Activated CD4-positive, alpha-beta T cell treated with anti-CD3 and anti-CD28 coated beads, Interleukin-2, amount 10 ng/mL, durations not matched to agents 7 days and 5 days (primary cell): Measurements from ENCODE around the gene GSTA4. TPM values are rescaled to one million over a fixed set of nuclear protein-coding genes. Genes with fewer than 3 reads are reported as not detected.
"Not testable (repeated sequence)": the region's sequence is repeated elsewhere in the genome, so short reads cannot be mapped to it uniquely, and the experiment has no call there.

ENCODE experiments used
- CTCF ChIA-PET: fragments of 350-600 bp; sonication (Branson Sonifier 250); formaldehyde crosslinking; loops from one replicate; lab custom pipeline; 2021; ENCODE audit warnings: antibody characterized with exemption; lab: Charles Lee
- POLR2A ChIA-PET: fragments of 350-600 bp; sonication (Branson Sonifier 250); formaldehyde crosslinking; loops from one replicate; lab custom pipeline; 2021; ENCODE audit warnings: antibody characterized with exemption; lab: Charles Lee
- DNase-seq: peaks from one replicate; pipeline ENCODE4 v3.0.0-alpha.2; 2020
- H3K27ac Mint-ChIP-seq: one replicate; pipeline ENCODE4 v1.8.0; 2021; ENCODE audit warnings: mild to moderate bottlenecking, moderate library complexity, mixed read lengths
- H3K27me3 Mint-ChIP-seq: one replicate; pipeline ENCODE4 v1.8.0; 2021; ENCODE audit warnings: mixed read lengths
- H3K36me3 Mint-ChIP-seq: one replicate; pipeline ENCODE4 v1.8.0; 2021; ENCODE audit warnings: low read depth, mixed read lengths
- H3K4me1 Mint-ChIP-seq: one replicate; pipeline ENCODE4 v1.8.0; 2021; ENCODE audit warnings: mixed read lengths
- H3K4me3 Mint-ChIP-seq: one replicate; pipeline ENCODE4 v1.8.0; 2021; ENCODE audit warnings: mild to moderate bottlenecking, moderate library complexity, mixed read lengths
- H3K9me3 Mint-ChIP-seq: one replicate; pipeline ENCODE4 v1.8.0; 2021; ENCODE audit warnings: mixed read lengths
- total RNA-seq, 2 experiments: library from RNA; stranded (reverse); gene quantifications; one replicate each; pipeline ENCODE4 v1.2.3, GENCODE V29; 2021

GSTA4 gene
- total RNA-seq, 2 experiments from 2014 or later = 4.8 to 6.1 TPM

GRCh38 chr6:53009056-53009455 is 14.0 kb upstream of the GSTA4 start:
- no peak overlapping the region for H3K27ac Mint-ChIP-seq
- H3K4me3 Mint-ChIP-seq = no peak overlapping the region
- H3K36me3 Mint-ChIP-seq = peaks cover 43% of the 10 kb centered on the region
- no peaks in the 10 kb centered on the region for H3K9me3 Mint-ChIP-seq
- H3K4me1 Mint-ChIP-seq = no peaks in the 10 kb centered on the region
- ChIA-PET POLR2A (no interaction called here), CTCF (interaction anchor here (0.8 kb wide), 1 partner anchor 15 kb away, joined by 5 read pairs; no protein-coding TSS in a partner anchor)
- DNase-seq = no peak
- H3K27me3 Mint-ChIP-seq = no peaks in the 10 kb centered on the region

DNA sequence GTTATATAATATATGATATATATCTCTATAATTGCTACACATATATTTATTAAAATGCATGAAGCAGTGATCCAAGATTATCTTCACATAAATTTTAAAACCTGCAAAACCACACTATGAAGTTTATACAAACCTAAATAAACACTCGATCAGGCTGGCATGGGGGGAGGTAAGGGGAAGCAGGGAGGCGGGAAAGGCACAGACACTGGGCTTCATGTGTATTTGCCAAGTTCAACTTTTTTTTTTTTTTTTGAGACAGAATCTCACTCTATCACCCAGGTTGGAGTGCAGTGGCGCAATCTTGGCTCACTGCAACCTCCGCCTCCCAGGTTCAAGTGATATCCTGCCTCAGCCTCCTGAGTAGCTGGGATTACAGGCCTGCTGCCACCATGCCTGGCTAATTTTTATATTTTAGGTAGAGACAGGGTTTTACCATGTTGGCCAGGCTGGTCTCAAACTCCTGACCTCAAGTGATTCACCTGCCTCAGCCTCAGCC is 13.2 kb upstream of the GSTA4 start:
- H3K27ac Mint-ChIP-seq, H3K27me3 Mint-ChIP-seq, H3K4me1 Mint-ChIP-seq, DNase-seq, POLR2A ChIA-PET, H3K9me3 Mint-ChIP-seq, H3K4me3 Mint-ChIP-seq: not testable (repeated sequence)
- H3K36me3 Mint-ChIP-seq = peaks cover 46% of the 10 kb centered on the region
- CTCF ChIA-PET = interaction anchor here (0.8 kb wide), 1 partner anchor 14 kb away, joined by 5 read pairs; no protein-coding TSS in a partner anchor

GRCh38 chr6:53005663-53006250 is 10.7 kb upstream of the GSTA4 start:
- no peaks in the 10 kb centered on the region for H3K4me1 Mint-ChIP-seq
- peaks cover 36% of the 10 kb centered on the region for H3K36me3 Mint-ChIP-seq
- ChIA-PET POLR2A (no interaction called here), CTCF (interaction anchor here (1.2 kb wide), 1 partner anchor 9 kb away, joined by 3 read pairs; no protein-coding TSS in a partner anchor)
- H3K27me3 Mint-ChIP-seq = no peaks in the 10 kb centered on the region
- no peak for DNase-seq
- no peak overlapping the region for H3K27ac Mint-ChIP-seq
- H3K9me3 Mint-ChIP-seq = no peaks in the 10 kb centered on the region
- H3K4me3 Mint-ChIP-seq = no peak overlapping the region

DNA sequence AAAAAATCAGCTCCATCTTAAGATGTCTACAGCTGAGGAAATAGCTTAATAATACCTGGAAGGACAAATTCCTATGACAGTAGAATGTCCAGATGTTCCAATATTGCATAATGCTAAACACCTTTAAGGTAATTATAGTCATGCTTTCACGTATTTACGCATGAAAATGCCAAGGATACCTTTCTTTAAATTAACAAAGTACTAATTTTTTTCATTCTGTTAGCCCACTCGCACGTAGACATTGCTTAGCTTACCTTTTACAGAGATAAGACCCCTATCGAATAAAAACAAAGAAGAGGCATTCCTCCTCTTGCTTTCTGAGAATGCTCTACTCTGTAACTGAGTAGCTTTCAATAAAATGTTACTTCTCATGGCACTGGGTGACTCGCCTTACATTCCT is 4.4 kb upstream of the GSTA4 start:
- DNase-seq = no peak
- Mint-ChIP-seq H3K4me1 (peaks cover 18% of the 10 kb centered on the region), H3K27me3 (peaks cover 11% of the 10 kb centered on the region), H3K9me3 (no peaks in the 10 kb centered on the region), H3K4me3 (no peak overlapping the region), H3K27ac (no peak overlapping the region), H3K36me3 (peaks cover 4% of the 10 kb centered on the region)
- CTCF ChIA-PET = no interaction called here
- POLR2A ChIA-PET = no interaction called here

- Mint-ChIP-seq H3K27ac (no peak overlapping the region), H3K4me3 (no peak overlapping the region), H3K27me3 (peaks cover 11% of the 10 kb centered on the region), H3K36me3 (no peaks in the 10 kb centered on the region), H3K4me1 (peaks cover 20% of the 10 kb centered on the region), H3K9me3 (no peaks in the 10 kb centered on the region)
- ChIA-PET CTCF (interaction anchor here (1.2 kb wide), 1 partner anchor 49 kb away, joined by 3 read pairs; no protein-coding TSS in a partner anchor), POLR2A (no interaction called here)
- no peak for DNase-seq
Observed at GRCh38 chr6:52998603-52999002, 3.5 kb upstream of the GSTA4 start.

DNA sequence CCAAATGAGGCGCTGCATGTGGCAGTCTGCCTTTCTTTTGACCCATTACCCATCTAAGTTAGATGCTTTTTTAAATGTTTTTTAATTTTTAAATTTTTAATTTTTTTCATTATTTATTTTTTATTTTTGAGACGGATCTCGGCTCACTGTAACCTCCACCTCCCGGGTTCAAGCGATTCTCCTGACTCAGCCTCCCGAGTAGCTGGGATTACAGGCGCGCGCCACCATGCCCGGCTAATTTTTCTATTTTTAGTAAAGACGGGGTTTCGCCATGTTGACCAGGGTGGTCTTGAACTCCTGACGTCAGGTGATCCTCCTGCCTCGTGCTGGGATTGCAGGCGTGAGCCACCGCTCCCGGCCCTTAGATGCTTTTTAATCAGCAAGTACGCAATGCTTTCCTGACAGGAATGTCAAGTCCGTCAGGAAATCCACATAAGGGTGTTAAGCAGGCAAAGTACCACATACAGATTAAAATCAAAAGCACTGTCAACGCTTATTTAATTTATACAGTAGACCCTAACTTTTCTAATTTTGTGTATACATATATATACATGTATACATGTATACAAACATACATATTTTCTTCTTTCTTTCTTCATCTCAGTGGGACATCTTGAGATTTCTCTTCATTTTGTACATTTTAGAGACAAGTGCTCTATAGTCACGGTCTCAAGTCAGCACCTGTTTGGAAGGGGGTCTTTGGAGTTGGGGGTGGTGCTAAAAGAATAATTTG is 995 bp upstream of the GSTA4 start:
- Mint-ChIP-seq H3K27ac (peak overlapping the region; percentile 98), H3K4me1 (peaks cover 30% of the 10 kb centered on the region), H3K27me3 (peaks cover 11% of the 10 kb centered on the region), H3K9me3 (no peaks in the 10 kb centered on the region), H3K36me3 (peaks cover 2% of the 10 kb centered on the region), H3K4me3 (peak overlapping the region; percentile 77)
- ChIA-PET POLR2A (interaction anchor here (1.0 kb wide), 1 partner anchor 52 kb away, joined by 3 read pairs; no protein-coding TSS in a partner anchor), CTCF (interaction anchor here (0.6 to 2.5 kb wide), 10 partner anchors 10 to 88 kb away, joined by 3 to 19 read pairs (median 3); partner anchors contain the start of gene FBXO9)
- peak; percentile 28 for DNase-seq

DNA sequence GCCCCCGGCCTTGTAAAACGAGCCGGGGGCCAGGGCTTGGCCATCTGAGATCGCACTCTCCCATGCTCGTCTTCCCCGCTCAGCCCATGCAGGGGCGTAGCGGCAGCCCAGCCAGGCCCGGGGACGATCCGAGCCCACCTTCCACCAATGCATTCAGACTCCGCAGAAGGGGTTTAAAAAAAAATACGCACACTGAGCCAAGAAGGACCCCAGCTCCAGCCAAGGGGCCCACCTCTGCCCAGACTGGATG is 320 bp downstream of the GSTA4 start:
- peaks cover 36% of the 10 kb centered on the region for H3K4me1 Mint-ChIP-seq
- ChIA-PET CTCF (interaction anchor here (0.6 to 2.5 kb wide), 4 partner anchors 10 to 212 kb away, joined by 3 to 19 read pairs (median 4); partner anchors contain the start of gene FBXO9), POLR2A (no interaction called here)
- H3K4me3 Mint-ChIP-seq = peak overlapping the region; percentile 77
- peak overlapping the region; percentile 98 for H3K27ac Mint-ChIP-seq
- peaks cover 2% of the 10 kb centered on the region for H3K36me3 Mint-ChIP-seq
- H3K27me3 Mint-ChIP-seq = peaks cover 9% of the 10 kb centered on the region
- no peaks in the 10 kb centered on the region for H3K9me3 Mint-ChIP-seq
- DNase-seq = peak; percentile 28

DNA sequence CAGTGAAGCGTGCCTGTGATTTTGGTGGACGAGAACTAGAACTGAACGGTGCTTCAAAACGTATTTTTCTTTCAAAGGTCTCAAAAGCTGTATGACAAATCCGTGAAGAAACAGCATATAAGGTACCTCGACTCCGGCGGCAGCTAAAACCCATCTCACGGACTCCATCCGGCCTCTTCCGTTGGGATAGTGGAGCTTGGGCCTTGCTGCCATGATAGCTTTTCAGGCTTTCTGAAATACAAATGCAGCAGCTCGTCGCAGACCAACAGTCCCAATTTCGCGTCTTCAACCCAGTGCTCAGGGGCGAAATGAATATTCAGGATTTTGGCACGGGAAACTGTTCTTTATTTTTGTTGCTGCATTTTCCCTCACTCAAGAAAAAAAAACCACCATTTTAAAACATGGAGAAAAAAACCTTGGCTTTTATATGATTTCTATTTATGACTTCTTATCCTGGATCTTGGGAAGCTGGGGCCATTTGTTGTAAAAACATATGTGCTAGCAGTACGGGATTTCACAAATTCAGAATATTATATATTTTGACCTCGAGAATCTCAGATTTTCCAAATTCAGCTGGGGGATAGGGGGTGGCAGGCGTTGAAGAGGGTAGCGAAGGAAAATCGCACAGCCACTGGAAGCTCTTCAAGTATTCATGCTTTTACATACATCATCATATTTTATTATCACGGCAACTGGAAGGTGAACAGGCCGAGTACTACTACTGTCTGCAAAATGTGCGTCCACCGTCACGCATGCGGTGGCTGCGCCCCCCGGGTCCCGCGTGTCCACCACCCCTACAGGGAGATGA is 849 bp downstream of the GSTA4 start:
- peak overlapping the region; percentile 98 for H3K27ac Mint-ChIP-seq
- POLR2A ChIA-PET = interaction anchor here (1.0 kb wide), 1 partner anchor 11 kb away, joined by 3 read pairs; no protein-coding TSS in a partner anchor
- H3K9me3 Mint-ChIP-seq = no peaks in the 10 kb centered on the region
- peak overlapping the region; percentile 77 for H3K4me3 Mint-ChIP-seq
- peaks cover 9% of the 10 kb centered on the region for H3K27me3 Mint-ChIP-seq
- H3K4me1 Mint-ChIP-seq = peaks cover 36% of the 10 kb centered on the region
- peaks cover 2% of the 10 kb centered on the region for H3K36me3 Mint-ChIP-seq
- DNase-seq = no peak
- CTCF ChIA-PET = interaction anchor here (0.6 to 2.5 kb wide), 2 partner anchors 10 to 14 kb away, joined by 5 to 19 read pairs; no protein-coding TSS in a partner anchor

GRCh38 chr6:52992980-52993920 is 1.8 kb downstream of the GSTA4 start:
- ChIA-PET CTCF (interaction anchor here (0.8 to 2.5 kb wide), 2 partner anchors 9 to 67 kb away, joined by 3 to 19 read pairs; no protein-coding TSS in a partner anchor), POLR2A (interaction anchor here (0.7 to 1.0 kb wide), 2 partner anchors 8 to 10 kb away, joined by 3 to 4 read pairs; no protein-coding TSS in a partner anchor)
- Mint-ChIP-seq H3K4me1 (peaks cover 36% of the 10 kb centered on the region), H3K27me3 (peaks cover 7% of the 10 kb centered on the region), H3K4me3 (no peak overlapping the region), H3K36me3 (peaks cover 2% of the 10 kb centered on the region), H3K9me3 (no peaks in the 10 kb centered on the region), H3K27ac (no peak overlapping the region)
- no peak for DNase-seq

DNA sequence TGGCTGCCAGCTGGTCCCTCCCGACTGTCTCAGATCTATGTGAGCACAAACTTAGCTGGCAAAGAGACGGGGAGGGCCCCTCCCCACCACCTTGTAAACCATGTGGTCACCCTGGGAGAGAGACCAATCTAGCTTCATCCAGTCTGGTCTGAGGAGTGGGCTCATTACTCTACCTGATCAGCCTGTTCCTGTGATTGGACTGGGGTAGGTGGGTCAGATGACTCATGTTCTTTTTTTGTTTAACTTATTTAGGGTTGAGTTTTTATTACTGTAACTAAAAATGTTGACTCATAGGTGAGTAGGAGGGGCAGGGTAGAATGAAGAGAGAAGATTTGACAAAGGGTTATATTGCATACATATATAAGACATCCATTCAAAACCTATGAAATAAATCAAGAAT is 4.7 kb downstream of the GSTA4 start:
- no peak for DNase-seq
- Mint-ChIP-seq H3K36me3 (peaks cover 4% of the 10 kb centered on the region), H3K9me3 (no peaks in the 10 kb centered on the region), H3K27ac (no peak overlapping the region), H3K27me3 (peaks cover 7% of the 10 kb centered on the region), H3K4me3 (no peak overlapping the region), H3K4me1 (peaks cover 25% of the 10 kb centered on the region)
- ChIA-PET CTCF (no interaction called here), POLR2A (no interaction called here)

DNA sequence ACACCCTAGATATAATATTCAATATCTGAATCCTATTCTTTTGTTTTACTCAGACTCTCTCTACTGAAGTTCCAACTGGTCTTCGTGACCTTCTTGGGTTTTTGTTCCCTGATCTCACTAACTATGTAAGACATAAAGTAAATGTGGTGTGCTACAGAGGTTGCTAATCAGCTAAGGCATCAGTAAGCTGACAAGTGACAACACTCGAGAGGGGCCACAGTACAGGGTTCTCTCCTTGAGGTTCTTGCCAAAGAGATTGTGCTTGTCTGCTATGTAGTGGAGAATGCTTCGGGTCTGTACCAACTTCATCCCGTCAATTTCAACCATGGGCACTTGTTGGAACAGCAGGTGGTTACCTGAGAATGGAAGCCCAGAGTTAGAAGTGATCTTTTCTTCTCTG is 9.9 kb downstream of the GSTA4 start:
- CTCF ChIA-PET = interaction anchor here (1.7 to 3.7 kb wide), 2 partner anchors 9 to 15 kb away, joined by 4 to 19 read pairs; partner anchors contain the start of gene GSTA4
- DNase-seq = no peak
- H3K27ac Mint-ChIP-seq = no peak overlapping the region
- peaks cover 41% of the 10 kb centered on the region for H3K4me1 Mint-ChIP-seq
- H3K27me3 Mint-ChIP-seq = peaks cover 21% of the 10 kb centered on the region
- no peak overlapping the region for H3K4me3 Mint-ChIP-seq
- peaks cover 12% of the 10 kb centered on the region for H3K36me3 Mint-ChIP-seq
- POLR2A ChIA-PET = interaction anchor here (1.1 kb wide), 1 partner anchor 8 kb away, joined by 4 read pairs; no protein-coding TSS in a partner anchor
- no peaks in the 10 kb centered on the region for H3K9me3 Mint-ChIP-seq
